Progenitor cell of endocrine pancreas (in vitro differentiated cells): Measurements from ENCODE around the gene ACTN4. TPM values are rescaled to one million over a fixed set of nuclear protein-coding genes. Genes with fewer than 3 reads are reported as not detected.
A peak's percentile ranks its signal among the peaks of the same experiment; 100 is the strongest.

Experiments used
- DNase-seq: peaks from one replicate; pipeline ENCODE4 v3.0.0; 2021; ENCODE audit warnings: low spot score; ENCODE audit not compliant: unreplicated experiment
- H3K27ac Mint-ChIP-seq: 2 replicates; pipeline ENCODE4 v1.8.0; 2021; ENCODE audit warnings: mild to moderate bottlenecking, moderate library complexity, mixed read lengths
- H3K27me3 Mint-ChIP-seq: 2 replicates; pipeline ENCODE4 v1.8.0; 2021; ENCODE audit warnings: mixed read lengths
- H3K36me3 Mint-ChIP-seq: 2 replicates; pipeline ENCODE4 v1.8.0; 2022; ENCODE audit warnings: mixed read lengths; ENCODE audit not compliant: insufficient read depth
- H3K4me1 Mint-ChIP-seq: 2 replicates; pipeline ENCODE4 v1.8.0; 2021; ENCODE audit warnings: low read depth, mixed read lengths
- H3K4me3 Mint-ChIP-seq: 2 replicates; pipeline ENCODE4 v1.8.0; 2021; ENCODE audit warnings: low read depth, mild to moderate bottlenecking, moderate library complexity, mixed read lengths
- H3K9me3 Mint-ChIP-seq: 2 replicates; pipeline ENCODE4 v1.8.0; 2021; ENCODE audit warnings: low read depth, mixed read lengths
- total RNA-seq: library from RNA; stranded (reverse); gene quantifications from 2 replicates; pipeline ENCODE4 v1.2.1, GENCODE V29; 2021
- TF ChIP-seq, protein P1 (sequence below): fragments of 200-600 bp; sonication (generic); IDR thresholded peaks from one replicate; pipeline ENCODE4 v1.5.0; 2021; ENCODE audit warnings: antibody characterized with exemption, mild to moderate bottlenecking; ENCODE audit not compliant: unreplicated experiment

The ACTN4 gene
- total RNA-seq, 1 donor from 2014 or later = 639 TPM

DNA sequence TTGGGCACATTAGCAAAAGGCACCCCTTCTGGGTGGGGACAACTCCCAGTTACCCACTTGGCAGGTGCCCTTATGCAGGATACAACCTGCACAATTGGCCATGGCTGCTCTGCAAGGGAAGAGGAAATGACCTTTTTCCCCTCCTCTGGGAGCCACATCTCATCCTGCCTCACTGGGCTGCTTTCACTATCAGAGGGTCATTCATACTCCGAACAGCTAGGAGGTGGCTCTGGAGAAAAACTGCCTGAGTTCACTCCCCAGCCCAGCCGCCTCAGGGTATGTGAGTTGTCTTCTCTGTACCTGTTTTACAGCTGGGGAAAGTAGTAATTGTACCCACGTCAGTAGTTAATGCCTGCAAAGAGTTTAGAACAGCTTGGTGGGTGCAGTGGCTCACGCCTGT, 7.1 kb upstream of the ACTN4 start:
- Mint-ChIP-seq H3K27ac (no peak overlapping the region), H3K36me3 (peaks cover 1% of the 10 kb centered on the region), H3K4me3 (no peak overlapping the region), H3K27me3 (no peaks in the 10 kb centered on the region), H3K4me1 (peaks cover 12% of the 10 kb centered on the region), H3K9me3 (no peaks in the 10 kb centered on the region)
- no peak for DNase-seq
- TF ChIP-seq, protein P1, sequence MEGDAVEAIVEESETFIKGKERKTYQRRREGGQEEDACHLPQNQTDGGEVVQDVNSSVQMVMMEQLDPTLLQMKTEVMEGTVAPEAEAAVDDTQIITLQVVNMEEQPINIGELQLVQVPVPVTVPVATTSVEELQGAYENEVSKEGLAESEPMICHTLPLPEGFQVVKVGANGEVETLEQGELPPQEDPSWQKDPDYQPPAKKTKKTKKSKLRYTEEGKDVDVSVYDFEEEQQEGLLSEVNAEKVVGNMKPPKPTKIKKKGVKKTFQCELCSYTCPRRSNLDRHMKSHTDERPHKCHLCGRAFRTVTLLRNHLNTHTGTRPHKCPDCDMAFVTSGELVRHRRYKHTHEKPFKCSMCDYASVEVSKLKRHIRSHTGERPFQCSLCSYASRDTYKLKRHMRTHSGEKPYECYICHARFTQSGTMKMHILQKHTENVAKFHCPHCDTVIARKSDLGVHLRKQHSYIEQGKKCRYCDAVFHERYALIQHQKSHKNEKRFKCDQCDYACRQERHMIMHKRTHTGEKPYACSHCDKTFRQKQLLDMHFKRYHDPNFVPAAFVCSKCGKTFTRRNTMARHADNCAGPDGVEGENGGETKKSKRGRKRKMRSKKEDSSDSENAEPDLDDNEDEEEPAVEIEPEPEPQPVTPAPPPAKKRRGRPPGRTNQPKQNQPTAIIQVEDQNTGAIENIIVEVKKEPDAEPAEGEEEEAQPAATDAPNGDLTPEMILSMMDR = no peak

DNA sequence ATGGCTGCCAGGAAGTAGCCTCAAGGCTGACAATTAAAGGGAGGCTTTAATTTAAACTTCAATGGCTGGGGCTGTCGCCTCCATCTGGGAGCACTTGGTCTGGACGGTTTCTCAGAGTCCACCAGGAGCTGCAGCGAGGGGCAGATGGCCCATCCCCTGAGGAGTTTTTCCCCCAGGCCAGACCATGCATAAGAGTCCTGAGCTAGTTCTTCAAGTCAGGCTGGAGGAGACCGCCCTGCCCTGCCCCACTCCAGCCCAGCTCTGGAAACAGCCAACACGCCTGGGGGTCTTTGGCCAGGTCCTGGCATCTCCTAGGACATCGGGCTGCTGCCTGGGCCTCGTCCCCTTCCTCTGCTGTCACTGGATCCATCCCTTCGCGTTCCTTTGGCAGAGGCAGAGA, 5.3 kb upstream of the ACTN4 start:
- H3K4me3 Mint-ChIP-seq = no peak overlapping the region
- H3K36me3 Mint-ChIP-seq = no peaks in the 10 kb centered on the region
- H3K27ac Mint-ChIP-seq = no peak overlapping the region
- no peaks in the 10 kb centered on the region for H3K9me3 Mint-ChIP-seq
- no peak for DNase-seq
- H3K4me1 Mint-ChIP-seq = peaks cover 4% of the 10 kb centered on the region
- H3K27me3 Mint-ChIP-seq = no peaks in the 10 kb centered on the region
- TF ChIP-seq, protein P1 = no peak

DNA sequence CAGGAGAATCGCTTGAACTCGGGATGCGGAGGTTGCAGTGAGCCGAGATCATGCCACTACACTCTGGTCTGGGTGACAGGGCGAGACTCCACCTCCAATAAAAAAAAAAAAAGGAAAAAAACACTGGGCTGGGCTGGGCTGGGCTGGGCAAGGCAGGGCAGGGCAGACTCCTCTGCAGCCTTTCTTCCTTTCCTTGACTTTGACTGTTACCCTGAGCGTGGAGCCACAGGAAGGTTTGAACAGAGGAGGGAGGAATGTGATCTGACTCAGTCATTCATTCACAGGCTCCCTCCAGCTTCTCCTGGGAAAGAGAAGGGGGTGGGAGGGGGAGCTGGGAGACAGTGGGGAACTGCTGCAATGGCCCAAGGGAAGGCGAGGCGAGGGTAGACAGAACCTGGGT, 2.7 kb upstream of the ACTN4 start:
- no peaks in the 10 kb centered on the region for H3K36me3 Mint-ChIP-seq
- peak overlapping the region; percentile 37 for H3K27ac Mint-ChIP-seq
- peaks cover 14% of the 10 kb centered on the region for H3K4me1 Mint-ChIP-seq
- H3K4me3 Mint-ChIP-seq = no peak overlapping the region
- H3K9me3 Mint-ChIP-seq = no peaks in the 10 kb centered on the region
- no peak for DNase-seq
- H3K27me3 Mint-ChIP-seq = no peaks in the 10 kb centered on the region
- TF ChIP-seq, protein P1 = no peak

DNA sequence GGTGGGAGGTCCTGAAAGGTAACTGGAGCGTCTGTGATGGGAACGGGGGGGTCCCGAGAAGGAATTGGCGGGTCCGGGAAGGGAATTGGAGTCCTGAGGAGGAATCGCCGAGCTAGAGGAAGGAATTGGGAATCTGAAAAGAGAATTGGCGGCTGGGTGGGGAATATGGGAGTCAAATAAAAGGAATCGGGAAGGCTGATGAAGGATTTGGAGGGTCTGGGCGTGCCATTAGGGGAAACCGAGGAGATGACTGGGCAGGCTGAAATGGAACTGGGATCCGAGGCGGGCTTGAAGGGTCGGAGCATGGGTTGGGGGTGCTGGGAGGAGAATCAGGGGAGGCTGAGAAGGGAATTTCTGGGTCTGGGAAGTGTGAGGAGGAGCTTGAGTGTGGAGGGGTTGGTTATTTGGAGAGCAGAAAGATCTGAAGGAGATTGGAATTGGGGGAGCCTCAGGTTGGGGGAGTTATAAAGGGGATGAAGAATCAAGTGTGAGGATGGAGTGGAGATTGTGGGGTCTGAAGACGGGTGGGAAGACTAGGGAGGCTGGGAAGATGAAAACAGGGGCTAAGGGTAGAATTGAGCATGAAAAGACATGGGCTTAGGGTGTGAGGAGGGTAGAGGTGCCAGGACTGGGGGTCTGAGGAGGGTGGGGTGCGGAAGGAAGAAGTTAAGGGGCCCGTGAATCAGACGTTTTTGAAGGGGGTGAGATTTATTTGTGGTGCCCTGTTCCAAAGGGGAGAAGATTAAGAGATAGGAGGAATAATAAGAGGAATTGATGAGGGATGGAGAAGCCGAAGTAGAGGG, 718 bp downstream of the ACTN4 start:
- Mint-ChIP-seq H3K4me3 (peak overlapping the region; percentile 99), H3K36me3 (no peaks in the 10 kb centered on the region), H3K27me3 (no peaks in the 10 kb centered on the region), H3K27ac (peak overlapping the region; percentile 96), H3K4me1 (peaks cover 45% of the 10 kb centered on the region), H3K9me3 (no peaks in the 10 kb centered on the region)
- DNase-seq = no peak
- TF ChIP-seq, protein P1 = no peak

- no peaks in the 10 kb centered on the region for H3K36me3 Mint-ChIP-seq
These were observed 1.4 kb downstream of the ACTN4 start for GRCh38 chr19:38648769-38649304.

More at GRCh38 chr19:38648769-38649304, 1.4 kb downstream of the ACTN4 start:
- peaks cover 52% of the 10 kb centered on the region for H3K4me1 Mint-ChIP-seq
- no peaks in the 10 kb centered on the region for H3K27me3 Mint-ChIP-seq
- H3K4me3 Mint-ChIP-seq = peak overlapping the region; percentile 99
- H3K9me3 Mint-ChIP-seq = no peaks in the 10 kb centered on the region
- DNase-seq = no peak
- TF ChIP-seq, protein P1 = no peak
- H3K27ac Mint-ChIP-seq = peak overlapping the region; percentile 96
